GM23338 (cell line): Measurements from ENCODE around the gene SRRT. TPM values are rescaled to one million over a fixed set of nuclear protein-coding genes. Genes with fewer than 3 reads are reported as not detected.

Source experiments
- ATAC-seq: fragments of 200-7000 bp; cut with Tn5 transposase; 3 replicates; pipeline ENCODE4 v1.9.1; 2020
- DNase-seq: peaks from one replicate; pipeline ENCODE4 v3.0.0-alpha.2; 2015; ENCODE audit warnings: low spot score
- H2AFZ ChIP-seq: fragments of 200-600 bp; sonication (generic); 2 replicates; pipeline ENCODE4 v1.8.0; 2016; ENCODE audit warnings: antibody characterized with exemption, mild to moderate bottlenecking, moderate library complexity
- H3F3A ChIP-seq: fragments of 200-600 bp; sonication (generic); replicated peaks from 2 replicates; pipeline ENCODE4 v1.8.0; 2017; ENCODE audit warnings: antibody characterized with exemption, mixed run types, low read depth
- H3K27ac ChIP-seq: fragments of 200-600 bp; sonication (generic); 2 replicates; pipeline ENCODE4 v1.6.1; 2016; ENCODE audit warnings: low read depth
- H3K27me3 ChIP-seq: fragments of 200-600 bp; sonication (generic); 2 replicates; pipeline ENCODE4 v1.8.0; 2016; ENCODE audit warnings: mild to moderate bottlenecking, mixed run types, moderate library complexity; ENCODE audit not compliant: insufficient read depth
- H3K36me3 ChIP-seq: fragments of 200-600 bp; sonication (generic); 2 replicates; pipeline ENCODE4 v1.8.0; 2016; ENCODE audit warnings: mild to moderate bottlenecking; ENCODE audit not compliant: insufficient read depth
- H3K4me1 ChIP-seq: fragments of 200-600 bp; sonication (generic); 2 replicates; pipeline ENCODE4 v1.8.0; 2016; ENCODE audit warnings: mild to moderate bottlenecking, moderate library complexity; ENCODE audit not compliant: insufficient read depth
- H3K4me2 ChIP-seq: fragments of 200-600 bp; sonication (generic); 2 replicates; pipeline ENCODE4 v1.7.1; 2017; ENCODE audit warnings: mixed run types
- H3K4me3 ChIP-seq: fragments of 200-600 bp; sonication (generic); 2 replicates; pipeline ENCODE4 v1.6.1; 2016; ENCODE audit warnings: mixed run types
- H3K79me2 ChIP-seq: fragments of 200-600 bp; sonication (generic); replicated peaks from 2 replicates; pipeline ENCODE4 v1.8.0; 2017; ENCODE audit warnings: mild to moderate bottlenecking; ENCODE audit not compliant: insufficient read depth
- H3K9me2 ChIP-seq: fragments of 200-600 bp; sonication (generic); 2 replicates; pipeline ENCODE4 v1.8.0; 2017; ENCODE audit not compliant: insufficient read depth
- H4K20me1 ChIP-seq: fragments of 200-600 bp; sonication (generic); replicated peaks from 2 replicates; pipeline ENCODE4 v1.8.0; 2017; ENCODE audit warnings: mild to moderate bottlenecking; ENCODE audit not compliant: insufficient read depth
- H3K27ac Mint-ChIP-seq: 2 replicates; pipeline ENCODE4 v1.8.0; 2020; ENCODE audit warnings: inconsistent platforms, mild to moderate bottlenecking, moderate library complexity, mixed read lengths
- H3K27me3 Mint-ChIP-seq: 3 replicates; pipeline ENCODE4 v1.8.0; 2022; ENCODE audit warnings: low read depth, mild to moderate bottlenecking, moderate library complexity, mixed read lengths, inconsistent platforms; ENCODE audit not compliant: insufficient read depth, poor library complexity
- H3K36me3 Mint-ChIP-seq: 3 replicates; pipeline ENCODE4 v1.8.0; 2021; ENCODE audit warnings: low read depth, mild to moderate bottlenecking, inconsistent platforms, moderate library complexity, mixed read lengths
- H3K4me1 Mint-ChIP-seq: 3 replicates; pipeline ENCODE4 v1.8.0; 2020; ENCODE audit warnings: mild to moderate bottlenecking, inconsistent platforms, mixed read lengths
- H3K4me3 Mint-ChIP-seq: 3 replicates; pipeline ENCODE4 v1.8.0; 2021; ENCODE audit warnings: moderate library complexity, mild to moderate bottlenecking, inconsistent platforms, mixed read lengths
- H3K9me3 Mint-ChIP-seq: 3 replicates; pipeline ENCODE4 v1.8.0; 2020; ENCODE audit warnings: moderate library complexity, mild to moderate bottlenecking, inconsistent platforms, mixed read lengths
- CREB1 ChIP-seq: fragments of 250-450 bp; sonication (Bioruptor Pico); IDR thresholded peaks from 2 replicates; pipeline ENCODE4 v1.5.0; 2020; ENCODE audit warnings: low read depth, mild to moderate bottlenecking, moderate library complexity
- EZH2 ChIP-seq: fragments of 200-600 bp; sonication (generic); IDR thresholded peaks from one replicate; pipeline ENCODE4 v1.8.0; 2017; ENCODE audit warnings: antibody characterized with exemption, mild to moderate bottlenecking, low read depth; ENCODE audit not compliant: unreplicated experiment
- JUNB ChIP-seq: IDR thresholded peaks from one replicate; pipeline ENCODE4 v1.6.1; 2016; ENCODE audit warnings: antibody characterized with exemption; ENCODE audit not compliant: unreplicated experiment
- ZNF331 ChIP-seq: fragments of 250-450 bp; sonication (Bioruptor Pico); IDR thresholded peaks from 2 replicates; pipeline ENCODE4 v1.5.0; 2020; ENCODE audit warnings: low read depth, mild to moderate bottlenecking, moderate library complexity
- polyA plus RNA-seq: library from polyadenylated mRNA; unstranded; fragments of >200 nt; fragmentation: Nextera tagmentation; extraction: Ambion mirVana; gene quantifications from 2 replicates; pipeline ENCODE4 v1.2.1, GENCODE V29; 2016
- total RNA-seq: library from RNA; depleted of rRNA; stranded (reverse); fragments of >200 nt; shearing (Covaris generic); gene quantifications from 2 replicates; pipeline ENCODE4 v1.2.3, GENCODE V29; 2014
- TF ChIP-seq, protein P1 (sequence below): IDR thresholded peaks from one replicate; pipeline ENCODE4 v1.6.1; 2018; ENCODE audit warnings: antibody characterized with exemption; ENCODE audit not compliant: unreplicated experiment
- TF ChIP-seq, protein P2 (sequence below), 2 experiments: fragments of 200-600 bp in 1 of 2; sonication (generic) in 1 of 2; conservative IDR thresholded peaks; 2 replicates each; pipeline versions ENCODE4 v1.5.1 to v1.6.1; 2016 to 2017; ENCODE audit warnings: antibody characterized with exemption in 2 of 2, low read depth in 2 of 2, mild to moderate bottlenecking in 2 of 2, moderate library complexity in 1 of 2

SRRT gene
- total and polyA plus RNA-seq, 2 experiments from 2014 or later: 113 to 140 TPM

DNA sequence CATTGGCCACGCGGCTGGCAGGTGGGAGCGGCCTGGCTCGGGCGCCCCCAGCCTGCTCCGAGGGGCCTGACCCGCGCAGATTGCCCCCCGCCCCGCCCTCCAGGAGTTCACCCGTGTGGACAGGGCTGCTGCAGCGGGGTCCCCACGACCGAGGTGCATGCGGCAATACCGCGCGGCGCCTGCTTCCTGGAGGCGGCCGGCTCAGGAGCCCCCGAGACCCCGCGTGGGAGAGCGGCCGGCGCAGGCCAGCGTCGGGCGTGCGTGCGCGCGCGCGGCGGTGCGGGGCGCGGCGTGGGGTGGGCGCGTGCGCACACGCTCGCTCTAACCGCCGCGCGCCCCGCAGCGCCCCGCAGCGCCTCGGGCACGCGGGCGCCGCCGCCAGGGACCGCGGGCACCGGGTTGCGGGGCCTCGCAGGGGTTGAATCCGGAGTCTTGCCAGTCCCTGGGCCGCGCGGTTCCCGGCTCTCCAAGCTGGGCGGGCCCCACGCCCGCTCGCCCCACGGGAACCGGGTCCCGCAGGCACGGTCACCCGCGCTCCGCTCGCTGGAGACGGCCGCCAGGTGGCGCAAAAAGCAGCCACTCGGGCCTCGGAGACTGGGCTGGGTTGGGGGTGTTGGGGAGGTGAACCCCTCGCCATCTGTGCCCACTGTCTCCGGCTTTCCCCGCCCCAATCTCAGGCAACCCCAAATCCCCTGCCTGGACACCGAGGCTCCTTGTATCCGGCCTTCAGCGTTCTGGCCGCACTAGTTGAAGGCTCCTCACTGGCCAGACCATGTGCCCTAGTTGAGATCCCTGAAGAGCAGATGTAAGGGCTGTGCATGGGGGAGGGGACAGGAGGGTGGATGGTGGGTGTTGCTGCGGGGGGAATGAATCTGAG lies 22.1 kb downstream of the SRRT start:
- TF ChIP-seq CREB1 (CRISPR knock-in tag) (no peak), JUNB (no peak), EZH2 (no peak), ZNF331 (CRISPR knock-in tag) (no peak)
- TF ChIP-seq, protein P1, sequence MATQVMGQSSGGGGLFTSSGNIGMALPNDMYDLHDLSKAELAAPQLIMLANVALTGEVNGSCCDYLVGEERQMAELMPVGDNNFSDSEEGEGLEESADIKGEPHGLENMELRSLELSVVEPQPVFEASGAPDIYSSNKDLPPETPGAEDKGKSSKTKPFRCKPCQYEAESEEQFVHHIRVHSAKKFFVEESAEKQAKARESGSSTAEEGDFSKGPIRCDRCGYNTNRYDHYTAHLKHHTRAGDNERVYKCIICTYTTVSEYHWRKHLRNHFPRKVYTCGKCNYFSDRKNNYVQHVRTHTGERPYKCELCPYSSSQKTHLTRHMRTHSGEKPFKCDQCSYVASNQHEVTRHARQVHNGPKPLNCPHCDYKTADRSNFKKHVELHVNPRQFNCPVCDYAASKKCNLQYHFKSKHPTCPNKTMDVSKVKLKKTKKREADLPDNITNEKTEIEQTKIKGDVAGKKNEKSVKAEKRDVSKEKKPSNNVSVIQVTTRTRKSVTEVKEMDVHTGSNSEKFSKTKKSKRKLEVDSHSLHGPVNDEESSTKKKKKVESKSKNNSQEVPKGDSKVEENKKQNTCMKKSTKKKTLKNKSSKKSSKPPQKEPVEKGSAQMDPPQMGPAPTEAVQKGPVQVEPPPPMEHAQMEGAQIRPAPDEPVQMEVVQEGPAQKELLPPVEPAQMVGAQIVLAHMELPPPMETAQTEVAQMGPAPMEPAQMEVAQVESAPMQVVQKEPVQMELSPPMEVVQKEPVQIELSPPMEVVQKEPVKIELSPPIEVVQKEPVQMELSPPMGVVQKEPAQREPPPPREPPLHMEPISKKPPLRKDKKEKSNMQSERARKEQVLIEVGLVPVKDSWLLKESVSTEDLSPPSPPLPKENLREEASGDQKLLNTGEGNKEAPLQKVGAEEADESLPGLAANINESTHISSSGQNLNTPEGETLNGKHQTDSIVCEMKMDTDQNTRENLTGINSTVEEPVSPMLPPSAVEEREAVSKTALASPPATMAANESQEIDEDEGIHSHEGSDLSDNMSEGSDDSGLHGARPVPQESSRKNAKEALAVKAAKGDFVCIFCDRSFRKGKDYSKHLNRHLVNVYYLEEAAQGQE: no peak
- TF ChIP-seq, protein P2, sequence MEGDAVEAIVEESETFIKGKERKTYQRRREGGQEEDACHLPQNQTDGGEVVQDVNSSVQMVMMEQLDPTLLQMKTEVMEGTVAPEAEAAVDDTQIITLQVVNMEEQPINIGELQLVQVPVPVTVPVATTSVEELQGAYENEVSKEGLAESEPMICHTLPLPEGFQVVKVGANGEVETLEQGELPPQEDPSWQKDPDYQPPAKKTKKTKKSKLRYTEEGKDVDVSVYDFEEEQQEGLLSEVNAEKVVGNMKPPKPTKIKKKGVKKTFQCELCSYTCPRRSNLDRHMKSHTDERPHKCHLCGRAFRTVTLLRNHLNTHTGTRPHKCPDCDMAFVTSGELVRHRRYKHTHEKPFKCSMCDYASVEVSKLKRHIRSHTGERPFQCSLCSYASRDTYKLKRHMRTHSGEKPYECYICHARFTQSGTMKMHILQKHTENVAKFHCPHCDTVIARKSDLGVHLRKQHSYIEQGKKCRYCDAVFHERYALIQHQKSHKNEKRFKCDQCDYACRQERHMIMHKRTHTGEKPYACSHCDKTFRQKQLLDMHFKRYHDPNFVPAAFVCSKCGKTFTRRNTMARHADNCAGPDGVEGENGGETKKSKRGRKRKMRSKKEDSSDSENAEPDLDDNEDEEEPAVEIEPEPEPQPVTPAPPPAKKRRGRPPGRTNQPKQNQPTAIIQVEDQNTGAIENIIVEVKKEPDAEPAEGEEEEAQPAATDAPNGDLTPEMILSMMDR (conservative IDR thresholded peaks at IDR 0.05; ENCODE audit: low read depth in 2 of 2): peak; percentile 73 to 87
- Histone ChIP-seq H3F3A (peaks cover 5% of the 10 kb centered on the region; the same call in 1 of the 2 replicates), H3K9me2 (no peaks in the 10 kb centered on the region), H3K4me3 (peak overlapping the region; percentile 52; the same call in 1 of the 2 replicates), H3K4me1 (peaks cover 4% of the 10 kb centered on the region; the same call in 1 of the 2 replicates), H4K20me1 (no peaks in the 10 kb centered on the region; the same call in 1 of the 2 replicates), H3K36me3 (no peaks in the 10 kb centered on the region), H3K4me2 (peak overlapping the region; percentile 81), H2AFZ (peak overlapping the region; percentile 90; the same call in 1 of the 2 replicates), H3K27me3 (peaks cover 35% of the 10 kb centered on the region), H3K27ac (no peak overlapping the region), H3K79me2 (no peaks in the 10 kb centered on the region)
- Mint-ChIP-seq H3K27ac (no peak overlapping the region), H3K4me3 (peak overlapping the region; percentile 70), H3K4me1 (peaks cover 16% of the 10 kb centered on the region), H3K9me3 (peaks cover 8% of the 10 kb centered on the region; the same call in 2 of the 3 replicates), H3K27me3 (peaks cover 32% of the 10 kb centered on the region), H3K36me3 (no peaks in the 10 kb centered on the region; the same call in 2 of the 3 replicates)
- DNase-seq (peak; percentile 70), ATAC-seq (peak; percentile 7)
